H7 (cell line): ENCODE measurements around the gene TARDBP. TPM values are rescaled to one million over a fixed set of nuclear protein-coding genes. Genes with fewer than 3 reads are reported as not detected.
"Not testable (repeated sequence)": the region's sequence is repeated elsewhere in the genome, so short reads cannot be mapped to it uniquely, and the experiment has no call there.

Experiments used
- DNase-seq: peaks from one replicate; pipeline ENCODE4 v3.0.0; 2012
- H3K27me3 ChIP-seq: 2 replicates; pipeline ENCODE4 v1.6.0; 2011; ENCODE audit warnings: mild to moderate bottlenecking, low read length; ENCODE audit not compliant: control insufficient read depth, insufficient read depth
- H3K36me3 ChIP-seq: replicated peaks from 2 replicates; pipeline ENCODE4 v1.5.1; 2011; ENCODE audit warnings: low read length; ENCODE audit not compliant: control insufficient read depth, insufficient read depth
- H3K4me3 ChIP-seq: 2 replicates; pipeline ENCODE4 v1.5.1; 2011; ENCODE audit warnings: low read depth, mild to moderate bottlenecking, control low read depth, low read length, moderate library complexity; ENCODE audit not compliant: insufficient read depth
- total RNA-seq: library from RNA; depleted of rRNA; stranded (reverse); fragments of >200 nt; shearing (Covaris generic); gene quantifications from 2 replicates; pipeline ENCODE4 v1.2.3, GENCODE V29; 2014

TARDBP gene
- total RNA-seq, 1 experiment from 2014 or later = 91.4 TPM

GRCh38 chr1:11054666-11055065, 42.2 kb downstream of the TARDBP start:
- peaks cover 14% of the 10 kb centered on the region for H3K36me3 ChIP-seq
- no peaks in the 10 kb centered on the region for H3K27me3 ChIP-seq
- DNase-seq = peak; percentile 61
- no peak overlapping the region for H3K4me3 ChIP-seq

- DNase-seq = peak; percentile 49
These were observed 43.2 kb downstream of the TARDBP start for GRCh38 chr1:11055676-11056075.

GRCh38 chr1:11056504-11056903, 44.0 kb downstream of the TARDBP start:
- no peak overlapping the region for H3K4me3 ChIP-seq
- H3K27me3 ChIP-seq = no peaks in the 10 kb centered on the region
- no peak for DNase-seq
- peaks cover 14% of the 10 kb centered on the region for H3K36me3 ChIP-seq

More at GRCh38 chr1:11055676-11056075, 43.2 kb downstream of the TARDBP start:
- Histone ChIP-seq H3K4me3 (no peak overlapping the region), H3K36me3 (peaks cover 14% of the 10 kb centered on the region), H3K27me3 (no peaks in the 10 kb centered on the region)

- Histone ChIP-seq H3K36me3 (peaks cover 17% of the 10 kb centered on the region), H3K27me3 (no peaks in the 10 kb centered on the region), H3K4me3 (no peak overlapping the region)
- DNase-seq = peak; percentile 65
These were observed 45.0 kb downstream of the TARDBP start for GRCh38 chr1:11057477-11057876.

DNA sequence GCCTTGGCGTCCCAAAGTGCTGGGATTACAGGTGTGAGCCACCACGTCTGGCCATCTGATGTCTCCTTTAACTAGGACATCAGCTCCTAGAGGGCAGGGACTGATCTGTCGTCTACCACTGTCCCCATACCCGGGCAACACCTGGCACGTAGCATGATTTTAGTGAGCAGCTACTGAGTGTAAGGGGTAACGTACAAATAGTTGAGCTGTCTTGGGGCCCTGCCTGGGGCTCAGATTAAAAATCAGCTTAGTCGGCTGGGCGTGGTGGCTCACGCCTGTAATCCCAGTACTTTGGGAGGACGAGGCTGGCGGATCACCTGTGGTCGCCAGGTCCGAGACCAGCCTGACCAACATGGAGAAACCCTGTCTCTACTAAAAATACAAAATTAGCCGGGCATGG, 45.6 kb downstream of the TARDBP start:
- H3K36me3 ChIP-seq = peaks cover 17% of the 10 kb centered on the region
- DNase-seq = no peak
- H3K27me3 ChIP-seq = no peaks in the 10 kb centered on the region
- no peak overlapping the region for H3K4me3 ChIP-seq

GRCh38 chr1:11058595-11059154, 46.2 kb downstream of the TARDBP start:
- Histone ChIP-seq H3K36me3 (peaks cover 17% of the 10 kb centered on the region), H3K27me3 (no peaks in the 10 kb centered on the region), H3K4me3 (peak overlapping the region; percentile 98)
- DNase-seq = peak; percentile 72

DNA sequence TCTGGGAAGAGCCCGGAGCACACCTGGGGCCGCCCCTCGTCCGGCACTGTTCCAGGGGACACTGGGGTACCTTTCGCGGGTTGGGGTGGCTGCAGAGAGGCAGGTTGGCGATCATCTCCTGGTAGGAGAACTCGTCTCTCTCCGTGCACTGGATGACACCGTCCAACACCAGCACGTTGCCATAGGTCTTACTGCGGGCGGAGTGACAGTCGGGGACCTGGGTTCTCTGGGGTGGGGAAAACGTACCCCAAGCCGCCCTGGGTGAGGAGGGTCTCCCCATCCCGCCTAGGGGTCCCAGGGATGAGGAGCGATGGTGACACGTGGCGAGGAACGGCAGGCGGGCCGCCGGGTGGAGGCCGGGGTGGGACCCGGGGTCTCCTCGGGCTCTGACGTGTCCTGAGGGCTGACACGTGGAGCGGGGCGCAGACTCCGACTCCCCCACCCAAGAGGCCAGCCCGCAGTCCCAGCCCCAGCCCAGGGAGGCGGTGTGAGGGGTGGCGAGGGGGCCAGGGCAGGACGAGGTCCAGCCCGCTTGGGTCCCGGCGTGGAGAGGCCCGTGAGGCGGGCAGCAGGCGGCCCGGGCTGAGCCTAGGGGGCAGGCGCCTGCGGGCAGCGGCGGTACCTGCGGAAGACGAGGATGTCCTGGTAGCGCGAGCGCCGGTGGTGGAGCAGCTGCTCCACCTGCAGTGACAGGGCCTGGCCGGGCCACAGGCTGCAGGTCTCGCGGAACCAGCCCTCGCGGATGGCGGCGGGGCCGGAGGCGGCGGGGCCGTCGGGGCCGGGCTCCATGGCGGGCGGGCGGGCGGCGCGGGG, 46.9 kb downstream of the TARDBP start:
- DNase-seq = peak; percentile 85
- peak overlapping the region; percentile 98 for H3K4me3 ChIP-seq
- H3K27me3 ChIP-seq = no peaks in the 10 kb centered on the region
- peaks cover 17% of the 10 kb centered on the region for H3K36me3 ChIP-seq

DNA sequence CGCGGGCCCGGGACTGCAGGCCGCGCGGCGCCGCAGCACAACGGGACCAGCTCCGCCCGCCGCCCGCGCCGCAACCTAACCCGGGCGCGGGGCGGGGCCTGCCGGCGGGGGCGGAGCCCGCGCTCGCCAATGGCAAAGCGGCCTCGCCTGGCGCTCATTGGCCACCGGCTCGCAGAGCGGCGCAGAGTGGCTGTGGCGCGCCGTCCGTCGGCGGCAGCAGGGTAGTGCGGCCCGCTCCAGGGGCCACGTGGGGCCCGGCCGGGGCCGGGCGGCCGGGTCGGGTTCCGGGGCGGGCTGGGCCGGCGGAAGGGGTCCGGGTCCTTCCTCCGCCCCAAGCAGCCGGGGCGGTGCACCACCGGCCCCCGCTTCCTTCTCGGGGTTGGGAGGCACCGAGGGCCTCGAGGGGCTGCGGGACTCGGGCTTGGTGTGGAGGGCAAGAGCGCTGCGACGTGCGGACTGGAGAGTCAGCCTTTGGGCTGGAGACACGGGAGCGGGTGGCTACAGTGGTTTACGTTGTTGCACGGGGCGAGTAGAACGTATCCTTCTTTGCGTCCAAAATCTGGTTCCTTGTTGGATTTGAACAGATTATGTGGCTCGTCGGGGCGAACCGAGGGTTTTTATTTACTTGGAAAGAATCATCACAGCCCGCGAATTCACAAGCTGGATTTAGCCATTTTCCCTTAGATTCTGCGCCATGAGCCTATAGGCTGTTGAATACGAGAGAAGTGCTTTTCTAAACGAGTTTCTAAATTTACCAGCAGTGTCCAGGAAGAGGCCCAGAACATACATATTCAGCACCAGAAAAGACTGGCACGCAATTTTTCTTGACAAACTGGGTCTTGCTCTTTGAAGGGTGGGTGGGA, 47.7 kb downstream of the TARDBP start, which contains the start of gene SRM:
SRM (minus strand) TSS at position 51 of the 863 bp plus-strand sequence. CDS start 75 bp downstream, outside the sequence.
- H3K4me3 ChIP-seq = peak within 1 kb of the TSS; percentile 98
- no peaks in the 10 kb centered on the region for H3K27me3 ChIP-seq
- peak; percentile 100 for DNase-seq
- H3K36me3 ChIP-seq = peaks cover 20% of the 10 kb centered on the region

- peaks cover 18% of the 10 kb centered on the region for H3K36me3 ChIP-seq
- H3K27me3 ChIP-seq = no peaks in the 10 kb centered on the region
- no peak for DNase-seq
- no peak overlapping the region for H3K4me3 ChIP-seq
These were observed 49.4 kb downstream of the TARDBP start for GRCh38 chr1:11061652-11062365.

GRCh38 chr1:11062965-11063401, 50.5 kb downstream of the TARDBP start:
- no peaks in the 10 kb centered on the region for H3K27me3 ChIP-seq
- H3K4me3 ChIP-seq = no peak overlapping the region
- DNase-seq = no peak
- peaks cover 20% of the 10 kb centered on the region for H3K36me3 ChIP-seq

- not testable (repeated sequence) for H3K27me3 ChIP-seq, H3K4me3 ChIP-seq
- DNase-seq = peak; percentile 69
- peaks cover 29% of the 10 kb centered on the region for H3K36me3 ChIP-seq
These were observed 51.6 kb downstream of the TARDBP start for GRCh38 chr1:11063937-11064537.

DNA sequence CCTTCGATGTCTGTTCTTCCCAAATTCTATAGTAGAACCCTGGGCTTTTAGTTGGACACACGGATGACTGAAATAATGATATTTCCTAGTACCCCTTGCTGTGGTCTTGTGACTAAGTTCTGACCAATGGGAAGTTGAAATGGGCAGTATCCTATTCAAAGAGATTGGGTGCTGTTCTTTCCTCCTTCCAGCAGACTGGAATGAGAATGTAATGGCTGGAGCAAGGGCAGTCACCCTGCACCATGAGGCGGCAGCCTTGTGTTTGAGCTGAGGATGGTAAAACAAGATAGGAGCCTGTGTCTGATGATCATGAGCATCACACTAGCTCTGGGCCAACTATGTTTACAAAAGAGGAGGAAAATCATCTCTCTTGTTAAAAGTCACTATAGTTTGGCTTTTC, 52.5 kb downstream of the TARDBP start:
- peaks cover 37% of the 10 kb centered on the region for H3K36me3 ChIP-seq
- DNase-seq = no peak
- no peak overlapping the region for H3K4me3 ChIP-seq
- H3K27me3 ChIP-seq = no peaks in the 10 kb centered on the region

- DNase-seq = no peak
- Histone ChIP-seq H3K36me3 (peaks cover 41% of the 10 kb centered on the region), H3K4me3 (no peak overlapping the region), H3K27me3 (no peaks in the 10 kb centered on the region)
These were observed 53.3 kb downstream of the TARDBP start for GRCh38 chr1:11065796-11066195.
